Keratinocyte (primary cell): ENCODE measurements around the gene TSPAN2. TPM values are rescaled to one million over a fixed set of nuclear protein-coding genes. Genes with fewer than 3 reads are reported as not detected.

Source experiments
- DNase-seq: peaks from one replicate; pipeline ENCODE4 v3.0.0-alpha.2; 2011; ENCODE audit warnings: low read depth, missing footprints, low spot score
- FAIRE-seq: peaks from 2 replicates; lab custom pipeline; 2011; peaks lifted over from hg19 to GRCh38; lab: Jason Lieb, UNC
- H2AFZ ChIP-seq: 2 replicates; pipeline ENCODE4 v1.6.0; 2012; ENCODE audit warnings: low read length, control low read depth, inconsistent platforms; ENCODE audit not compliant: control insufficient read depth
- H3K27ac ChIP-seq: 2 replicates; pipeline ENCODE4 v1.5.1; 2011; ENCODE audit warnings: low read length; ENCODE audit not compliant: control insufficient read depth, insufficient read depth
- H3K27me3 ChIP-seq: 3 replicates; pipeline ENCODE4 v1.6.0; 2011; ENCODE audit warnings: low read length; ENCODE audit not compliant: control insufficient read depth, insufficient read depth; ENCODE audit errors: extremely low read depth
- H3K36me3 ChIP-seq, 2 experiments: 2 replicates in 1 of 2; 3 replicates in 1 of 2; pipeline ENCODE4 v1.5.1; 2011; ENCODE audit warnings: low read length in 2 of 2, mild to moderate bottlenecking in 1 of 2; ENCODE audit not compliant: control insufficient read depth in 2 of 2, insufficient read depth in 2 of 2; ENCODE audit errors: extremely low read depth in 1 of 2
- H3K4me1 ChIP-seq: 3 replicates; pipeline ENCODE4 v1.5.1; 2011; ENCODE audit warnings: low read length; ENCODE audit not compliant: control insufficient read depth, insufficient read depth; ENCODE audit errors: extremely low read depth
- H3K4me2 ChIP-seq: 3 replicates; pipeline ENCODE4 v1.6.0; 2011; ENCODE audit warnings: low read depth, low read length; ENCODE audit not compliant: control insufficient read depth, insufficient read depth; ENCODE audit errors: extremely low read depth
- H3K4me3 ChIP-seq, 3 experiments: fragments of 200-600 bp in 1 of 3; sonication (generic) in 1 of 3; 2 replicates in 2 of 3; 3 replicates in 1 of 3; pipeline ENCODE4 v1.5.1; 2011 to 2016; ENCODE audit warnings: low read length in 3 of 3, mild to moderate bottlenecking in 3 of 3, control low read depth in 2 of 3, inconsistent platforms in 1 of 3, low read depth in 1 of 3, mixed read lengths in 1 of 3, mixed run types in 1 of 3, moderate library complexity in 1 of 3; ENCODE audit not compliant: control insufficient read depth in 2 of 3, insufficient read depth in 2 of 3; ENCODE audit errors: extremely low read depth in 1 of 3
- H3K79me2 ChIP-seq: 2 replicates; pipeline ENCODE4 v1.6.0; 2012; ENCODE audit warnings: low read length; ENCODE audit not compliant: control insufficient read depth, insufficient read depth
- H3K9ac ChIP-seq: 3 replicates; pipeline ENCODE4 v1.6.0; 2011; ENCODE audit warnings: low read length; ENCODE audit not compliant: control insufficient read depth, insufficient read depth; ENCODE audit errors: extremely low read depth
- H3K9me1 ChIP-seq: 3 replicates; pipeline ENCODE4 v1.6.0; 2011; ENCODE audit warnings: low read length; ENCODE audit not compliant: control insufficient read depth, insufficient read depth; ENCODE audit errors: extremely low read depth
- H3K9me3 ChIP-seq: 2 replicates; pipeline ENCODE4 v1.5.1; 2012; ENCODE audit warnings: low read depth, low read length; ENCODE audit not compliant: control insufficient read depth
- H4K20me1 ChIP-seq: 3 replicates; pipeline ENCODE4 v1.6.0; 2011; ENCODE audit warnings: low read length; ENCODE audit not compliant: control insufficient read depth, insufficient read depth; ENCODE audit errors: extremely low read depth
- CTCF ChIP-seq, 3 experiments: IDR thresholded peaks in 1 of 3; conservative IDR thresholded peaks in 1 of 3; optimal IDR thresholded peaks in 1 of 3; 2 replicates in 2 of 3; 3 replicates in 1 of 3; pipeline versions ENCODE3 to v1.5.1; 2011; ENCODE audit warnings: low read length in 3 of 3, mild to moderate bottlenecking in 3 of 3, moderate library complexity in 2 of 3, control low read depth in 1 of 3, inconsistent platforms in 1 of 3; ENCODE audit not compliant: insufficient read depth in 2 of 3; ENCODE audit errors: extremely low read depth in 1 of 3
- EZH2 ChIP-seq: IDR thresholded peaks from one replicate; pipeline ENCODE4 v1.6.1; 2012; ENCODE audit warnings: inconsistent platforms, mild to moderate bottlenecking, low read length, moderate library complexity
- dilution Hi-C: fragments of 300-500 bp; cut with MboI; formaldehyde crosslinking; loops from one replicate; pipeline ENCODE4 v1.7.0; 2020; ENCODE audit warnings: low sequenced_read_pairs; ENCODE audit not compliant: extremely low pct_ligation_motif_present
- polyA plus RNA-seq, 5 experiments: library from polyadenylated mRNA; depleted of rRNA in 3 of 5; stranded (reverse) in 3 of 5; stranded (forward) in 1 of 5; unstranded in 1 of 5; fragments of >200 nt; gene quantifications; 1 replicate in 1 of 5; 2 replicates in 3 of 5; 3 replicates in 1 of 5; pipeline versions ENCODE4 v1.2.1 to v1.2.3, GENCODE V29; 2011 to 2012; ENCODE audit warnings: missing spikeins in 2 of 5, low read depth in 1 of 5, low replicate concordance in 1 of 5

TSPAN2 gene
- polyA plus RNA-seq, 1 donor (not counting 4 experiments of a cell fraction or from before 2014, with no cell fraction given) = 0.37 TPM

- H3K27ac ChIP-seq = no peak overlapping the region
- no peak overlapping the region for H3K4me2 ChIP-seq
- peaks cover 2% of the 10 kb centered on the region for H3K4me1 ChIP-seq
- dilution Hi-C loops = no loop called here
- H3K9ac ChIP-seq = no peak overlapping the region
- no peaks in the 10 kb centered on the region for H3K27me3 ChIP-seq
- DNase-seq = no peak
- no peak overlapping the region for H2AFZ ChIP-seq
- H3K9me3 ChIP-seq = peaks cover 2% of the 10 kb centered on the region
- no peaks in the 10 kb centered on the region for H3K79me2 ChIP-seq
- no peak for FAIRE-seq
- H3K4me3 ChIP-seq = no peak overlapping the region
- TF ChIP-seq CTCF (optimal IDR thresholded peaks at IDR 0.05 in 1 of 3, IDR thresholded peaks at IDR 0.05 in 1 of 3, conservative IDR thresholded peaks at IDR 0.05 in 1 of 3; ENCODE audit: extremely low read depth in 1 of 3, insufficient read depth in 2 of 3, low read length in 3 of 3) = no peak
- TF ChIP-seq EZH2 = no peak
- H3K36me3 ChIP-seq = no peaks in the 10 kb centered on the region
- H4K20me1 ChIP-seq = no peaks in the 10 kb centered on the region
- no peaks in the 10 kb centered on the region for H3K9me1 ChIP-seq
These were observed 33.8 kb upstream of the TSPAN2 start for GRCh38 chr1:115123116-115123515.

GRCh38 chr1:115121793-115122192 lies 32.5 kb upstream of the TSPAN2 start:
- FAIRE-seq = no peak
- H2AFZ ChIP-seq = no peak overlapping the region
- dilution Hi-C loops = no loop called here

More at GRCh38 chr1:115121793-115122192, 32.5 kb upstream of the TSPAN2 start:
- no peak overlapping the region for H3K27ac ChIP-seq
- no peak overlapping the region for H3K9ac ChIP-seq
- no peaks in the 10 kb centered on the region for H4K20me1 ChIP-seq
- no peak for TF ChIP-seq EZH2
- no peak for TF ChIP-seq CTCF (optimal IDR thresholded peaks at IDR 0.05 in 1 of 3, IDR thresholded peaks at IDR 0.05 in 1 of 3, conservative IDR thresholded peaks at IDR 0.05 in 1 of 3; ENCODE audit: extremely low read depth in 1 of 3, insufficient read depth in 2 of 3, low read length in 3 of 3)
- H3K79me2 ChIP-seq = no peaks in the 10 kb centered on the region
- no peaks in the 10 kb centered on the region for H3K36me3 ChIP-seq
- no peak overlapping the region for H3K4me3 ChIP-seq
- H3K9me1 ChIP-seq = no peaks in the 10 kb centered on the region
- peaks cover 14% of the 10 kb centered on the region for H3K4me1 ChIP-seq
- peaks cover 2% of the 10 kb centered on the region for H3K9me3 ChIP-seq
- H3K4me2 ChIP-seq = no peak overlapping the region
- no peak for DNase-seq
- no peaks in the 10 kb centered on the region for H3K27me3 ChIP-seq
